SJCRH30 (cell line): Measurements from ENCODE around the gene EVI2A. TPM values are rescaled to one million over a fixed set of nuclear protein-coding genes. Genes with fewer than 3 reads are reported as not detected.
"Not testable (repeated sequence)": the region's sequence is repeated elsewhere in the genome, so short reads cannot be mapped to it uniquely, and the experiment has no call there.

Experiments
- DNase-seq, 2 experiments: peaks; one replicate each; pipeline ENCODE4 v3.0.0-alpha.2; 2015 to 2020
- H3K27ac ChIP-seq: fragments of 250-450 bp; sonication (Bioruptor Pico); 2 replicates; pipeline ENCODE4 v1.5.1; 2020; ENCODE audit warnings: mild to moderate bottlenecking, moderate library complexity
- H3K27me3 ChIP-seq: fragments of 250-450 bp; sonication (Bioruptor Pico); 2 replicates; pipeline ENCODE4 v1.5.1; 2020; ENCODE audit warnings: mild to moderate bottlenecking, moderate library complexity
- H3K36me3 ChIP-seq: fragments of 250-450 bp; sonication (Bioruptor Pico); 2 replicates; pipeline ENCODE4 v1.5.1; 2020; ENCODE audit warnings: mild to moderate bottlenecking, moderate library complexity
- H3K4me1 ChIP-seq: fragments of 250-450 bp; sonication (Bioruptor Pico); 2 replicates; pipeline ENCODE4 v1.5.1; 2020; ENCODE audit warnings: mild to moderate bottlenecking, moderate library complexity
- H3K4me3 ChIP-seq: fragments of 250-450 bp; sonication (Bioruptor Pico); 2 replicates; pipeline ENCODE4 v1.5.1; 2020; ENCODE audit warnings: mild to moderate bottlenecking, moderate library complexity
- H3K9me3 ChIP-seq: fragments of 250-450 bp; sonication (Bioruptor Pico); replicated peaks from 2 replicates; pipeline ENCODE4 v1.5.1; 2020; ENCODE audit warnings: mild to moderate bottlenecking, moderate library complexity
- total RNA-seq: library from RNA; depleted of rRNA; stranded (reverse); fragments of >200 nt; shearing (Covaris generic); gene quantifications from 2 replicates; pipeline ENCODE4 v1.2.3, GENCODE V29; 2014

Gene EVI2A
- total RNA-seq, 1 experiment from 2014 or later = 0.10 TPM

DNA sequence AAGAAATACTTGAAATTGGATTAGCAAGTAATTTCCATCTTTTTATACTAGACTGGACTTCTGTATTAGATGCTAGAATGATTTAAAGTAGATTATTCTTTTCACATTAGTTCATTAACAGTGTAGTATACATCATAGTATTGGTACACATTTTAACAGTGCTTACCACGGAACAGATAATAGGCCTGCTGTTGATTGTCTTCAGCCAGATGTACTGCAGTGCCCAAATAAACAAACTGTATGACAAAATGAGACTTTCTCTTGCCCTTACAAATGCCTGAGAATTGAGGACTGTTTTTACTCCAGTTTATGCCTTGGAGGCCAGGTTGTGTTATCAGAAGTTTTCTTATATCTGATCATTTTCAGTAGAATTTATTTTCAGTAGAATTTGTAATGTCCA lies 631 bp downstream of the EVI2A start:
- H3K27me3 ChIP-seq = no peaks in the 10 kb centered on the region
- H3K4me3 ChIP-seq = no peak overlapping the region
- no peaks in the 10 kb centered on the region for H3K36me3 ChIP-seq
- DNase-seq = no peak
- H3K27ac ChIP-seq = no peak overlapping the region
- H3K9me3 ChIP-seq = no peaks in the 10 kb centered on the region
- H3K4me1 ChIP-seq = peaks cover 8% of the 10 kb centered on the region; the same call in 1 of the 2 replicates

DNA sequence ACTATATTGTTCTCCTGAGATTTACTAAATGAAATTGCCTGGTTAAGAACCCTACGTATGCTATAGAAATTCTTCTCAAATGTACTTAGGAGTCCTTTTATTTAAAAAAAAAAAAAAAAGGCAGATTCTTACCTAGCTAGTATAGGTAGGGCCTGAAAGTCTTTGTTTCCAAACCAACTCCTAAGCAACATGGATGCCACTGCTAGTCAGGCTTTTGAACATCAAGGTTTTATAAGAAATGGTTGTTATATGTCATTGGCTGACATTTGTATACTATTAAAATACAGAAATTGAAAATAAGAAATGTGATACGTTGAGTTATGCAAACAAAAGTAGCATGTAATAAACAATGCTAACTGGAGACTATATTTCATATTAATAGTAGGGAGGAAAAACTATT lies 1.2 kb downstream of the EVI2A start:
- Histone ChIP-seq H3K9me3 (no peaks in the 10 kb centered on the region), H3K4me3 (no peak overlapping the region), H3K27ac (no peak overlapping the region), H3K27me3 (no peaks in the 10 kb centered on the region), H3K4me1 (peaks cover 8% of the 10 kb centered on the region; the same call in 1 of the 2 replicates), H3K36me3 (no peaks in the 10 kb centered on the region)
- DNase-seq = no peak

DNA sequence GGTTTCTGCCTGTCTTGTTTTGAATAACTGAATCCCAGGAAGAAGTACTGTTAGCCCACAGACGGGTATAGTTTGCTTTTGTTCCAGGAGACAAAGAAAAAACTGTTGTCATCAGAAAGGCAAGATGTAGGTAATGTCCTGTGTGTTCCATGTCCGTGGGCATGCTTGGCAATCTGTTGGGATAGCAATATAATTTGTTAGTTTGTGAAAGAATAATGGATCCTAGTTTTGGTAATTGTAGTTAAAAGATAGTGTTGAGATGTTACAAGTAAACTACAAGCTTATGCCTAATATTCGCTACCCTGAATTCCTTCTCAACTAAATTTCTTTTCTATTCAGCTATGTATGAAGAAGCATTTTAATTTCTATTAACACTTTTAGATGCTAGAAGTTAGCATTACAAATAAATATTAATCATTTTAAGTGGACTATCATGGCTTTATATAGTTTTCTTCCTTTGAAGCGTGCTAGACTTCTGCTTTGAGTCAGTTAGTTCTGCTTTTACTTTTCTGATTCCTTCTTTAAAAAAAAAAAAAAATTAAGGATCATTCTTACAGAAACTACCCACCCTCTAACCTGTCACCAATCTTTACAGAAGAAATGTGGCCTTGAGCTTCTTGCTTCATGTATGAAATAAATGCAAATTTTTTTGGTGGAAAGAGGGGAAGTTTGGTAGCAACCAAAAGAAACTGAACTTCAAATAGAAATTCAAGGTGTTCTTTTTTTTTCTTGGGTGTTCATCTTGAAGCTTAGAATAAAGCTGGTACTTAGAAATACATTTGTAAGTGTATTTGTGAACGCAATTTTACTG lies 2.4 kb downstream of the EVI2A start:
- Histone ChIP-seq H3K27me3 (no peaks in the 10 kb centered on the region), H3K4me3 (no peak overlapping the region), H3K9me3 (no peaks in the 10 kb centered on the region), H3K4me1 (peaks cover 8% of the 10 kb centered on the region; the same call in 1 of the 2 replicates), H3K36me3 (peaks cover 4% of the 10 kb centered on the region; the same call in 1 of the 2 replicates), H3K27ac (no peak overlapping the region)
- DNase-seq = no peak

DNA sequence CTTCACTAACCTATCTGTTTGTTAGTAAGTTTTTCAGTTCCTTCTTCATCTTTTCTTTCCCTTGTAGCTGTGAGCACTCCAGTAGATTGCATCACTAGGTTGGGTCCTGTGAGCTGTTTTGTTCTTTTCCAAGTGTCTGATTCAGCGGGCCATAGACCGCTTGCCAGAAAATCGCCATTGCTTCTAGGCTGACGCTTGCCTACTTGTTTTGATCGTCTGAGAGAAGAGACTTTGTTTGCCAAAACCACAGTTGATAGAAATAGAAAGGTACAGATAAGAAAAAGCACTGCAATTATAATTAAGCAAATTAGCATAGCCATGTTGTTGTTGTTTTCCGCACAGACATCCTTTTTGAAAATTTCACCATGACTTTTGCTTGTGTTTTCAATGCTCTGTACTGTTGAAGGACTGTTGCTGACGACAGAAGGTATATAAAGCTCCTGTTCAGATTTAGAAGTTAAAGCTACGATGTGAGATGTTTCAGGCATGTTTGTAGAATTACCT lies 3.1 kb downstream of the EVI2A start:
- Histone ChIP-seq H3K27ac (no peak overlapping the region), H3K36me3 (peaks cover 4% of the 10 kb centered on the region; the same call in 1 of the 2 replicates), H3K27me3 (no peaks in the 10 kb centered on the region), H3K9me3 (no peaks in the 10 kb centered on the region), H3K4me3 (no peak overlapping the region), H3K4me1 (peaks cover 8% of the 10 kb centered on the region; the same call in 1 of the 2 replicates)
- no peak for DNase-seq

DNA sequence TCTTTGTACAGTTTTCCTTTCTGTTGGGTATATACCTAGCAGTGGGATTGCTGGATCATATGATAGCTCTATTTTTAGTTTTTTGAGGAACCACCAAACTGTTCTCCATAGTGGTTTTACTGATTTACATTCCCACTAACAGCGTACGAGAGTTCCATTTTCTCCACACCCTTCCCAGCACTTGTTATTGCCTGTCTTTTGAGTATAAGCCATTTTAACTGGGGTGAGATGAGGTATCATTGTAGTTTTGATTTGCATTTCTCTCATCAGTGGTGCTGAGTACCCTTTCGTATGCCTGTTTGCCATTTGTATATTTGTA lies 6.7 kb downstream of the EVI2A start:
- Histone ChIP-seq H3K9me3 (no peaks in the 10 kb centered on the region), H3K27ac (no peak overlapping the region), H3K4me1 (no peaks in the 10 kb centered on the region), H3K4me3 (no peak overlapping the region), H3K27me3 (no peaks in the 10 kb centered on the region), H3K36me3 (peaks cover 4% of the 10 kb centered on the region; the same call in 1 of the 2 replicates)
- DNase-seq = no peak

DNA sequence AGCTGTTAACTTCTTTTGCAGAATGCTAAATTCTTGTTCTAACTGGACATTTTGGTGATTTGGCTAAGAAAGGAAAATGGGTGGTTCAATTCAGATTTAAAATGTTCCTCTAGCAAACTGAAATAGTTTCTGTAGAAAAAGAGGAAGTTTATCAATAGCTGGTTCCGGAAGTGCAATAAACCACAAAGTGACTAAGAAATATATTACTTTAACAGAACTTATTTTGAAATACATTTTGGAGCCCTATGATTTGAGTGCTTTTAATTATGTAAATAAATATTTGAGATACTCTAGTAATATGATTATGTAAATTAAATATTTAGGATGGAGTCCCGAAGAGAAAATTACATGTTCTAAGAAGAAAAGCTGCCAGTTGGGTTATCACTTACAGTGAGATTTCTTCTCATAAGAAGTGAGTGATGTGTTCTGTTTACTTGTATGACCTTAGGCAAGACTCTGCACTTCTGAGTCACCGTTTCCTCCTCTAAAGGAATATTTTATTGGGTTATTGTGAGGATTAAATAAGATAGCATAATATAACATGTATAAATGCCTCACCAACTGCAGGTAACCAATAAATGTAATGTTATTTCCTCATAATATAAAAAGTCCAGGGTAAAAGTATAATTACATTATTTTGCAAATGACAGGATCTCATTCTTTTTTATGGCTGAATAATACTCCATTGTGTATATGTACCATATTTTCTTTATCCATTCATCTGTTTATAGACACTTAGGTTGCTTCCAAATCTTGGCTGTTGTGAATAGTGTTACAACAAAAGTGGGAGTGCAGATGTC lies 7.2 kb downstream of the EVI2A start, which contains the start of gene EVI2B:
Gene EVI2B (minus strand): TSS at position 73 of the 800 bp plus-strand sequence. CDS start 8,445 bp downstream, outside the sequence.
- no peak for DNase-seq
- Histone ChIP-seq H3K9me3 (no peaks in the 10 kb centered on the region), H3K27me3 (no peaks in the 10 kb centered on the region), H3K27ac (no peak within 1 kb of the TSS), H3K4me3 (no peak within 1 kb of the TSS), H3K36me3 (peaks cover 4% of the 10 kb centered on the region; the same call in 1 of the 2 replicates), H3K4me1 (no peaks in the 10 kb centered on the region)

DNA sequence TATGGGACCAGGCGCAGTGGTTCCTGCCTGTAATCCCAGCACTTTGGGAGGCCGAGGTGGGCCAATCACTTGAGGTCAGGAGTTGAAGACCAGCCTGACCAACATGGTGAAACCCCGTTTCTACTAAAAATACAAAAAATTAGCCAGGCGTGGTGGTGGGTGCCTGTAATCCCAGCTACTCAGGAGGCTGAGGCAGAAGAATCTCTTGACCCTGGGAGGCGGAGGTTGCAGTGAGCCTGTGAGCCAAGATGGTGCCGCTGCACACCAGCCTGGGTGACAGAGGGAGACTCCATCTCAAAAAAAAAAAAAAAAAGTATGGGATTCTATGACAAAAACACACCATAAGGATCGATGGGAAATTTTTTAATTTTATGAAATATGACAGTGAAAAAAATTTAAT lies 9.2 kb downstream of the EVI2A start:
- H3K27me3 ChIP-seq, H3K27ac ChIP-seq, H3K4me3 ChIP-seq, H3K9me3 ChIP-seq, H3K4me1 ChIP-seq, DNase-seq, H3K36me3 ChIP-seq: not testable (repeated sequence)

DNA sequence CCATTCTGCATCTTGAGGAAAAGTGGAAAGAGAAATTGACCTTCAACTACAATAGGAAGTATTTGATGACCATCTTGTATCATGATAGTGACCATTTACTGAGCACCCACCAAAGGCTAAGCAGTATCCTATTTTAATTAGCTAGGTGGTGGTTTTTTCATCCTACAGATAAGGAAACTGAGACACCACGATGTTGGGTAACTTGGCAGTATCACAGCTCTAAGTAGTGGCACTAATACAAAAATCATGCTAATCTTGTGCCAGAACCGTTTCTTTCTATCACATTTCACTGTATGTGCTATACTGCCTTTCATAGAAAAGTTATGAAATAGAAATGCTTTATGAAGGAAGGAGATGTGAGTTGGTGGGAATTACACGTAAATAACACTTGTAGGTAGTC lies 9.9 kb downstream of the EVI2A start:
- Histone ChIP-seq H3K27me3 (no peaks in the 10 kb centered on the region), H3K4me3 (no peak overlapping the region), H3K27ac (no peak overlapping the region), H3K9me3 (no peaks in the 10 kb centered on the region), H3K36me3 (peaks cover 4% of the 10 kb centered on the region; the same call in 1 of the 2 replicates), H3K4me1 (no peaks in the 10 kb centered on the region)
- no peak for DNase-seq

DNA sequence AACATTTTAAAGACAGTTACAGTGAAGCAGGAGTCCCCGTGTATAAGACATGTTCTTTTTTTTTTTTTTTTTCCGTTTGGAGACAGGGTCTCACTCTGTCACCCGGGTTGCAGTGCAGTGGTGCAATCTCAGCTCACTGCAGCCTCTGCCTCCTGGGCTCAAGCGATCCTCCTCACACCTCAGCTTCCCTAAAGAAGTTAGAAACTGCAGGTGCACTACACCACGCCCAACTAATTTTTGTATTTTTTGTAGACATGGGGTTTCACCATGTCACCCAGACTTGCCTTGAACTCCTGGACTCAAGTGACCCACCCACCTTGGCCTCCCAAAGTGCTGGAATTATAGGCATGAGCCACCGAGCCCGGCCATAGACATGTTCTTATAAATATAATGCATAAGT lies 10.5 kb downstream of the EVI2A start:
- no peak for DNase-seq
- H3K36me3 ChIP-seq = peaks cover 4% of the 10 kb centered on the region; the same call in 1 of the 2 replicates
- no peaks in the 10 kb centered on the region for H3K9me3 ChIP-seq
- no peaks in the 10 kb centered on the region for H3K27me3 ChIP-seq
- no peaks in the 10 kb centered on the region for H3K4me1 ChIP-seq
- no peak overlapping the region for H3K4me3 ChIP-seq
- H3K27ac ChIP-seq = no peak overlapping the region

DNA sequence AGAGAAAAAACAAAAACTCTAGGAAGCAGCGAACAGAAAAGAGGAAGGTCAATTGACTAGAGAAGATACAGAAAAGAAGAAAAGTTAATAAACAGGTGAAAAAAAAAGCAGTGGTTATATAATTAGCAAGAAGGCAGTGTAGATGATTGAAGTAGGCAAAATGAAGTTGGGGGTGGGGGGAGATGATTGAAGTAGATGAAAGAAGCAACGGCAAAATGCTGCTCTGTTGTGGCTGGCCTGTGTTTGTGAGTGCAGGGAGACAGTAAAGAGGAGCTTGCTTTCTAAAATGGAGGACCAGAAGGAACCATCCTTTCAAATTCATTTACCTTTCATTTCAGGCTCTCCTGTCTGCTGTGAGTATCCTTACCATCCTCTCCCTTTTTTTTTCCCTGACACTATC lies 11.2 kb downstream of the EVI2A start:
- H3K4me3 ChIP-seq = no peak overlapping the region
- H3K36me3 ChIP-seq = peaks cover 4% of the 10 kb centered on the region; the same call in 1 of the 2 replicates
- no peaks in the 10 kb centered on the region for H3K9me3 ChIP-seq
- no peaks in the 10 kb centered on the region for H3K4me1 ChIP-seq
- DNase-seq = no peak
- H3K27ac ChIP-seq = no peak overlapping the region
- H3K27me3 ChIP-seq = no peaks in the 10 kb centered on the region

DNA sequence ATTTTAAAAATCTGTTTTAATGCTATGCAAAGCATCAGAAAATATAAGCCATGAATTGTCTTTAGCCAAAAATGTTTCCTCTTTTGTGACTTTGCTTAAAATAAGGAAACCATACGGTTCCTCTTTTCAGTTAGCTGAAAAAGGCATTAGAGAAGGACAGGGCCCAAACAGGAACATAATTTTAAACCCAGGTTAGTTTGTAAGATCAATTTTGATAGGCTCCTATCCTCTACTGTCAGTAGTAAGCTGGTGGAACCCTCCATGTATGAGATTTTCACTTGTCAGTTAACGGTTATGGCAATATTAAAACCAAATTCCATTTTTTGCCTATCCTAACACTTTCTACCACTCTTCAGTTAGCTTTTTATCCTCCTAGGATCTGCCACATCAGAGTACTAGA lies 11.9 kb downstream of the EVI2A start:
- Histone ChIP-seq H3K4me1 (no peaks in the 10 kb centered on the region), H3K27me3 (no peaks in the 10 kb centered on the region), H3K4me3 (no peak overlapping the region), H3K36me3 (peaks cover 4% of the 10 kb centered on the region; the same call in 1 of the 2 replicates), H3K9me3 (no peaks in the 10 kb centered on the region), H3K27ac (no peak overlapping the region)
- no peak for DNase-seq

DNA sequence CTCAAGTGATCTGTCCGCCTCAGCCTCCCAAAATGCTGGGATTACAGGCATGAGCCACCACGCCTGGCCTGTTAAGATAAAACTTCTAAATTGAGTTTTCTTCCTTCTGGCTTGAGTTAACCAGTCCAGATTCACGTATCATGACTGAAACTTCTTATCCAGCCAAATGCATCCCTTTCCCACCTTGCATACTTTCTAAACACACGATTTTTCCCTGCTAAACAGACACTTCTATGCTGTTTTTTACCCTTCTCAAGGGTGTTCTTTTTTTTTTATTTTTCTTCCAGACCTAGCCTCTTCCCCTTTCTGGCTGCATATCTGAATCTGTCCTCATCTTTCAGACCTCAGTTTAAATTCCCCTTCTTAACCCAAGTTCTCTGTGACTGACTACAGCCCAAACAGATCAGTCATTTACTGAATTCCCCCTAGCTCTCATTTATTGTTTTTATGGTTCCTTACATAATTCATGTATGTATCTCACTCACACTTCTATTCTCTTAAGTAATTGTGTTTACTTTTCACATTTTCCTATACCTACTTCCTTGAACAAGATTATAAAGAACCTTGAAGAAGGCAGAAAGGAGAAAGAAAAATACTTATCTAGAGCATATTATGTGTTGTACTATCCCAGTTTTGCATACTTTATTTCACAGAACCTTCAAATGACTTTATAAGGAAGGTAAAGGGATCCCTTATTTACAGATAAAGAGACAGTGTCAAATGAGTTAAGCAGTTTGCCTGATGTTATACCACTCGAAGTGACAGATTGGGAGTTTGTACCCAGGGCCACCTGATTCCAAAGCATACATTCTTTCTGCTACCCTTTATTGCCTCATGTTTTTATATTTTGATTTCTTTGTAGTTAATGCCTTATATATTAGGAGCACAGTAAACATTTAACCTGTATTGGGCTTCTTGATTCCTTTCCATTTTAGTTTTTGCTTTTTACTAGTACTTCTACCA lies 12.8 kb downstream of the EVI2A start:
- no peaks in the 10 kb centered on the region for H3K9me3 ChIP-seq
- no peak overlapping the region for H3K27ac ChIP-seq
- H3K4me3 ChIP-seq = no peak overlapping the region
- H3K36me3 ChIP-seq = no peaks in the 10 kb centered on the region
- no peaks in the 10 kb centered on the region for H3K4me1 ChIP-seq
- no peaks in the 10 kb centered on the region for H3K27me3 ChIP-seq
- DNase-seq = no peak

DNA sequence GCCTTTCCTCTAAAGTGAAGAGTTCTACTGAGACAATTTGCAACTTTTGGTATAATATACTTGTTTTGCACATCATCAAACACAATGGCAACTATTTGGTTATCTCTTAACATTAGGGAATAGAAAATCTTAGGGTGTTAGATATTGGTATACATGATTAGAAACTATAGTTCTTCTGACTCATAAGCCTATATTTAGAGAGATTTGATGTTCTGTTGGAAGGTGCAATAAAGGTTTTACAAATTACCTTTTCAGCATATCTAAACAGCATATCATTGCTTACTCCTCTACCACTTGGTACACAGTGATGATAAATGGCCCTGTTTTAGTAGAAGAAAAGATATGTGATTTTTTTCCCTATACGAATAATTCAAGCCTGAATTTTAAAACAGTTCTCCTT lies 13.8 kb downstream of the EVI2A start:
- Histone ChIP-seq H3K4me3 (no peak overlapping the region), H3K27ac (no peak overlapping the region), H3K9me3 (no peaks in the 10 kb centered on the region)

DNA sequence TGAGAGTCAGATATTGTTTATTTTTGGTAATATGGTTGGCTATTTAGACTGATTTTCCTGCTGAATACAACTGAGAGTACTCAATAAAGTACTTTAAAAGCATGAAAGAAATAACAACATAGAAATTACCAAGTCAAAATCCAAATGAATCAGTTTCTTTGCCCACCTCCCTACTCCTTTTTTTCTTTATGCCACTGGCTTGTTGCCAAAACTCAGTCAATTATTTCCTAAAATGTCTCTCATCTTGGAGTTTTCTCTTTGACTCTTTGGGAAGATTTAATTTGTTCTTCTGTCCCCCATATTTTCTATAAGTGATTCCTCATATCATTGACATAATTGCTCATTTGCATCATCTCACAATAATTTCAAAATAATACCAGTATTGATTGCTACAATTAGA lies 21.8 kb downstream of the EVI2A start:
- no peaks in the 10 kb centered on the region for H3K27me3 ChIP-seq
- DNase-seq = no peak
- peaks cover 2% of the 10 kb centered on the region; the same call in 1 of the 2 replicates for H3K36me3 ChIP-seq
- H3K4me1 ChIP-seq = no peaks in the 10 kb centered on the region
- no peak overlapping the region for H3K4me3 ChIP-seq
- no peaks in the 10 kb centered on the region for H3K9me3 ChIP-seq
- no peak overlapping the region for H3K27ac ChIP-seq

More for the DNA sequence above, 13.8 kb downstream of the EVI2A start:
- Histone ChIP-seq H3K27me3 (no peaks in the 10 kb centered on the region), H3K36me3 (no peaks in the 10 kb centered on the region), H3K4me1 (no peaks in the 10 kb centered on the region)
- DNase-seq = no peak
